GM18498 (cell line): Measurements from ENCODE around the gene MRPL43.
A peak's percentile ranks its signal among the peaks of the same experiment; 100 is the strongest.

Experiments
- ATAC-seq: cut with Tn5 transposase; IDR thresholded peaks from one replicate; pipeline ENCODE4 v1.9.1; 2021; ENCODE audit warnings: mild to moderate bottlenecking, moderate library complexity; ENCODE audit not compliant: unreplicated experiment

The MRPL43 gene

GRCh38 chr10:101005361-101005760, 18.1 kb upstream of the MRPL43 start:
- ATAC-seq: no peak

DNA sequence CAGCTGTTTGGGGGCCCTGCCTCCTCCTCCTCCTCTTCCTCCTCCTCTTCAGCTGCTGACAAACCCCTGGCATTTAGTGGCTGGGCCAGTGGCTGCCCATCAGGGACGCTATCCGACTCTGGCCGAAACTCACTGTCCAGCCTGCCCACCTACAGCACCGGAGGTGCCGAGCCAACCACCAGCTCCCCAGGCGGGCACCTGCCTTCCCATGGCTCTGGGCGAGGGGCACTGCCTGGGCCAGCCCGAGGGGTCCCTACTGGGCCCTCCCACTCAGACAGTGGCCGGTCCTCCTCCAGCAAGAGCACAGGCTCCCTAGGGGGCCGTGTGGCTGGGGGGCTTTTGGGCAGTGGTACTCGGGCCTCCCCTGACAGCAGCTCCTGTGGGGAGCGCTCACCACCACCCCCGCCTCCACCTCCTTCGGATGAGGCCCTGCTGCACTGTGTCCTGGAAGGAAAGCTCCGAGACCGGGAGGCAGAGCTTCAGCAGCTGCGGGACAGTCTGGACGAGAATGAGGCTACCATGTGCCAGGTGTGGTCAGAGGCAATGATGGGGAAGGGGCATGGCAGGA, 16.4 kb upstream of the MRPL43 start:
- no peak for ATAC-seq

DNA sequence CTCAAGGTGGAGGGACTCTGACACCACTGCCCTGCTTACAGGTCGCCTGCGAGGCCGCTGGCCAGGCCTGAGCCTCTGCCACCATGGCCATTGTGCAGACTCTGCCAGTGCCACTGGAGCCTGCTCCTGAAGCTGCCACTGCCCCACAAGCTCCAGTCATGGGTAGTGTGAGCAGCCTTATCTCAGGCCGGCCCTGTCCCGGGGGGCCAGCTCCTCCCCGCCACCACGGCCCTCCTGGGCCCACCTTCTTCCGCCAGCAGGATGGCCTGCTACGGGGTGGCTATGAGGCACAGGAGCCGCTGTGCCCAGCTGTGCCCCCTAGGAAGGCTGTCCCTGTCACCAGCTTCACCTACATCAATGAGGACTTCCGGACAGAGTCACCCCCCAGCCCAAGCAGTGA, 15.2 kb upstream of the MRPL43 start:
- no peak for ATAC-seq

DNA sequence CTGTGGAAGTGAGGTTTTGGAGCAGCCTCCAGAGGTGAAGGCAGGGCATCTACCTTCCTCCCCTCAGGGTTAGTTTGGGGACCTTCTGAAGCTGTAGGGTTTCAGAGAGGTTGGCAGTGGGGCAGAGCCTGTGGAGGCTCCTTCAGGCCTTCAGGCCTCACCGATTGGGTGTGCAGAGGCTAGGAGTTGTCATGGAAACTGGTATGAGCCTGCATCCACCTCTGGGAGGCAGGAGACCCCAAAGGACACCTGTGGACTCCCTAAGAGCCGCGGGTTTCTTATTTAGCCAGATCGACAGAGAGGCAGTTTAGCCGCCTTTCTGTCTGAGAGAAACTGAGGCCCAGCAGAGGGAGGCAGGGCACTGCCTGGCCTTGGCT, 14.3 kb upstream of the MRPL43 start:
- no peak for ATAC-seq

DNA sequence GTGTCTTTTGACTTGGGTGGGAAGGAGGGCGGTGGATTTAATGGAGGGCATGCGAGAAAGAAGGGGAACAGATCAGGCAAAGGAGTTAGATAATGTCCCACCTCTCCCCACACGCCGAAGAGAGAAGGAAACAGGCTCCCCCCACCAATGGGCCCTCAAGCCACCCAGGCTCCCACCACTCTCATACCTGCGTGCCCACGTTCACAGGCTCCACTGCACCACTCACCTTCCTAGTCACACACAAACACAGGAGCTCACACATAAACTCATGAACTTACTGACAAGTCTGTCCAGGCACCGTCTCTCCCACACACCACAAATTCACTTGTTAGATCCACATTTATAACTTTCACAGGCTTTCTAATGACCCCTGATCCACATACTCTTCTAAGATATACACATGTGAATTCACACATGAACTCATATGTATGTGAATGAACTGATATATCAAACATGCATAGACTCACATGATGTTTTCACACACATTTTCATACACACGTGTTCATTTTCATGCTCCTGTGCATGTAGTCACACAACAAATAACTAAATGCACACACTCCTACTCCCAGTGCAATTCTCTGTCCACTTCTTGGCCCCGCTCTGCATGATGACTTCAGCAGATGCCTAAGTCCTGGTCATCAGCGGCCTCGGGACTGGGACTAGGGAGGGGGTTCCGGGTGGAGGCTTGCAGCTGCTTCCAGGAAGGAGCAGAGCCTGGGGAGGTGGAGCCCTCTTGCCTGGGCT, 13.8 kb upstream of the MRPL43 start:
- no peak for ATAC-seq

DNA sequence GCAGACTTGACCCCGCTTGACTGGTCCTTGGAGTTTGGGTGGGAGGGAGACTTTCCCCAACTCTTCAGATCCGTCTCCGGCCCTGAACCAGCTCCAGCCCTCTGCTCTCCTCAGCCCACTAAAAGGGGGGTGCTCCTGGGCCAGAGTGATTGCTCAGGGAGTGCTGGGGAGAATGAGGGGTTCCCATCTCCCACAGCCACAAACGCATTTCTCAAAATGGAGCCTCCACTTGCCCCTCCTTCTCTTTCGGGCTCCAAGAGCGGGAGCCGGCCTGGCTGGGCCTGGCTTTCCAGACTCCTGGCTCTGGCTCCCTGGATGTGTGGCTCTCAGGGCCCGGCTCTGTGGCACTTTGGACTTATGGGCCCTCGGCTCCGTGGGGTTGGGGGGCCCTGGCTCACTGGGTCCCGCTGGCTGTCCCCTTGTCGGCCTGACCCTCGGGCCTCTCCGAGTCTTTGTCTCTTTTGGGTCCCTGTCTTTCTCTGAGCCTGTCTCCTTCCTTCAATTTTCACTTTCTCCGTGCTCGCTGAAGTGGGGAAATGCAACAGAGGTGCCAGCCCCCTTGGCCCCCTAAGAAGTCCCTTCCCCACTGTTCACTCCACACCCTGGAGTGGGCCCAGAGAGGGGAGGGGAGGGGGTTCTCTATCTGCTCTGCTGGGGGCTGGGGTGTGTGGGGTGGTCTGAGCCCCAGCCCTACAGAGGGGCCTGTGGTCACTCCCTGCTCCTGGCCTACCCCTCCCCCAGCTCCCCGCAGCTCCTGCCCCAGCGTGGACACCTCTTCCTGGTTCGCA, 13.0 kb upstream of the MRPL43 start:
- no peak for ATAC-seq

DNA sequence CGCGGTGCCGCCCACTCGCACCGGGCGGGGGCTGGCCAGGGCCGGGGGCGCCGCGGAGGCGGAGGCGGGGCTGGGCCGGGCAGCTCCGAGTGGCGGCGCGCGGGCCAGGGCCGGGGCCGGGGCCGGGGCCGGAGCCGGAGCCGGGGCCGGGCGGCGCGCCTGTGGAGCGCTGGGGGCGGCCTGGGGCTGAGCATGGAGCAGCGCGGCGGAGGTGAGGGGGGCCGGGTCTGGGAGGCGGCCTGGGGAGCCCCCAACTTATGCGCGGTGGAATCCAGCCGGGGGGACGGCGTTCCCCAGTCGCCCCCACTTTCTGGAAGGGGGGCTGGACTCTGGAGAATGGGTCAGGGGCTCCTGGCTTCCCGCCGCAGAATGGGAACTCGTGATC, 12.4 kb upstream of the MRPL43 start, which contains the start of gene LZTS2:
LZTS2 (plus strand) TSS at position 67 of the 385 bp plus-strand sequence. CDS start 2,731 bp downstream, outside the sequence.
- no peak for ATAC-seq

DNA sequence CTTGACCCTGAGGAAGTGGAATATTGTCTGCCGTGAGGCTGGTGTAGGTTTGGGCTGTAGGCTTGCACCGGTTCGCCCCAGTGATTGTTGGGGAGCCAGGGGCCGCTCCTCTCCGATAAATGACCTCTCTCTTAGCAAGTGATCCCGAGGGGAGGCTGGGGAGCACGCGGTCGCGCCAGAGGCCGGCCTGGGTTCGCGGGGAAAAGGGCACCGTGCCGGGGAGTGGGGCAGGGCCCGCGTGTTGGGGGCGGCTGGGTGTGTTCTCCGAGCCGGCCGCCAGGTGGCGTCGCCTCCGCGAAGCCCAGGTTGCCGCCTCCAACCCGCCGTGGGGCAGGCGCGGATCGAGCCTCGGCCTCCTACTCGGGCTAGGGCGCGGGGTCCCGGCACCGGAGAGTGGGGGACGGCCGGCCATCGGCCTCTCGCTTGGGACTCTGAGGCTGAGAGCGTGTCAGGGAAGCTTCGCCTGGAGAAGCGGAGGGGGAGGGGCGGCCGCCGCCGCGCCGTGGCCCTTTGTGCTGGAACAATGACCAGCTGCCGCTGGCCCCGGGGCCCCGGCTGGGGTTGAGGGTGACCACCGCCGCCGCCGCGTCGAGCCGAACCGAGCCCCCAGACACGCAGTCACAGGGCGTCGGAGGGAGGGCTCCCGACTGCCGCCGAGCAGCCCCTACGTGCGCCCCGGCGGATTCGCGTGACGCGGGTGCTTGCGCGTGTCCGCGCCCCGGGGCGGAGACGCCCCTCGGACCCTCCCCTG, 11.9 kb upstream of the MRPL43 start:
- peak; percentile 58 for ATAC-seq

DNA sequence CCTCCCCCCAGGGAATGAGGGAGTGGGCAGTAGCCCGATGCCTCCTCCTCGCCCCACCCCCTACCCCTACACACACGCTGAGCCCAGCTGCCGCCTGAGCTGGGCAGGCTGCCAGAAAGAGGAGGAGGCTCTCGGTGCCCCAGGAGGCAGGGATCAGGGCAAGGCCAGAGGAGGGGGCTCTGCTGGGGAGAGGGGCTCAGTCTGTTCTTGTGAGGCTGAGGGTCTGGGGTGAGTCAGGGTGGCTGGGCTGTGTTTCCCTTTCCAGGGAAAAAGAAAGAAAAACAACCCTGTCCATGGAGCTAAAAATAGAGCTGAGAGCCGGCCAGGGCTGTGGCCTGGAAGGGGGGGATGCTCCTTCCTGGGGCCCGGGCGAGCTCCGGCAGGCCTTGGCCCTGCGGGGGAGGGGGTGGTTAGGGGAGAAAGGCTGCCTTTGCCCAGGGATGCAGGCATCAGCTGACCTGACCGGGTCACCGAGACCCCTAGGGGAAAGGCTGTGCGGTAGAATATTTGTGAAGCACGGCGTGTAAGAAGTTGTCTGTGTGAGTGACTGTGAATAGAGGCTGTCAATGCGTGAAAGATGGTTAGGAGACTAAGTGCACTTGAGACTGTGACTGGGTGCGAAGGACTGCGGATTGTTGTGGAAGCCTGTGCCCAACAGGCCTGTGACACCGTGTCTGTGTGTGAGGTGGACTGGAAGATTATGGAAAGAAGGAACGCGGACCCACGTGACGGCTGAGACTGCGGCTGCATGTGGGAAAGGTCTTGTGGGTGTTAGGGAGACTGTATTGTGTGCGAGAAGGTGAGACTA, 11.1 kb upstream of the MRPL43 start:
- peak; percentile 35 for ATAC-seq

DNA sequence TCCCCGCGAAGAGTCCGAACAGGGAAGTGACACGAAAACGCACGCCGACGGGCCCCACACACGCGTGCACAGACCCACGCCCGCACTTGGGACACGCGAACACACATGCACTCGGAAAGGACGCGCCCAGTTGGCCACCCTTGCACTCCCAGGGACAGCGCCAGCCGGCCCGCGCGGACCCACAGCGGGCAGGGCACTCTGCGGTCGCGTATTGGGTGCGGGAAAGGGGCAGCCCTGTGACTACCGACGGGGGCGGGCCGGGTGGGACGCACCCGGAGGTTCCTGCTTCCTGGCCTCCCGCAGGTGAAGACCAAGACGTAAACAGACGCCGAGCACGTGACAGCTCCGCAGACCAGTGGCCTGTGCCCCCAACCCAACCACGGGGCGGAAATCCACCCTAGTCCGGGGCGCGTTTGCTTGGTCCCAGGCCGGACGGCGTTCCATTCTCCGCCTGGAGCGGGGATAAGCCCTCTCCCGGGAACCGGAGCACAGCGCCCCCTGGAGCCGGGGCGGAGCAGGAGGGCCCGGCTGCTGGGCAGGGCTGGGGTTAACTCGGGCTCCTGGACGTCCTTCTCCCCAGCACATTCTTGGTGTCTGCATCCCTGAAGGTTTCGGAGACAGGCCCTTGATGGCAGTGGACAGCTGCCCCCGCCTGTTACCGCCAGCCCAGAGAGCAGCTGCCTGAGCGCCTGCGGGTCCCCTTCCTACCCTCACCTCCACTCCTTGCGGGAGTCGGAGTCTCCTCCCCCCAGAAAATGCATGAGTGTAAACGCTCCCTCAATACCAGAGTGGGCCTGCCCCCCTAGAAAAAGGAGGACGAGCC, 10.3 kb upstream of the MRPL43 start:
- peak; percentile 38 for ATAC-seq

DNA sequence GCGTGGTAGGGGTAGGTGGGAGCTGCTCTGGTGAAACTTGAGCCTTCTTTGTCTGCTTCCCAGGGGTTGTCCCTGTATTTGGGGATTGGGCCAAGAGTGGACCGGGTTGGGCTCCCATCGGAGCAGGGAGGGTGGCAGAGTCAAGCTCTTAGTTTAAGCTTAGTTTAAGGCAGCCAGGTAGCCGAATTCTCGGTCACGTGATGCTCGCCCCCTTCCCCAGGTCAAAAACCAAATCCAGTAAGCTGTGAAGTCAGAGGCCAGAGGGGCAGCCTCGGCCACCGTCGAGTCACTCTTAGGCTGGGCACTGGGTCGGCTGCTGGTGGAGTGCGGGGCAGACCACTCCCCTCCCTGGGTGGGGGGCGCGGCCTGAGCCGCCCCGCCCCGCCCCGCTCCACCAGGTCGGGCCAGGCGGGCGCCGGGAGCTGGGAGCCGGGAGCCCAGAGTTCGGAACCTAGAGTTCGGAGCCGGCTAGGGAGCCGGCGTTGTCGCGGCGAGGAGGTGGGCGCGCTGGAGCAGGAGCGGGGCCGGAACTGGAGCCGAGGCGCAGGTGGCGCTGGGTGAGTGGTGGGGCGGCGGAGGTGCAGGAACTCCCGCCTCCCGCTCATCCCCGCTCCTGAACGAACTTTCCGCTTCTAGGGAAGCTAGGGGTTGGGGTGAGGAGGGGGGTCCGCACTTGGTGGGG, 9.5 kb upstream of the MRPL43 start:
- peak; percentile 28 for ATAC-seq

DNA sequence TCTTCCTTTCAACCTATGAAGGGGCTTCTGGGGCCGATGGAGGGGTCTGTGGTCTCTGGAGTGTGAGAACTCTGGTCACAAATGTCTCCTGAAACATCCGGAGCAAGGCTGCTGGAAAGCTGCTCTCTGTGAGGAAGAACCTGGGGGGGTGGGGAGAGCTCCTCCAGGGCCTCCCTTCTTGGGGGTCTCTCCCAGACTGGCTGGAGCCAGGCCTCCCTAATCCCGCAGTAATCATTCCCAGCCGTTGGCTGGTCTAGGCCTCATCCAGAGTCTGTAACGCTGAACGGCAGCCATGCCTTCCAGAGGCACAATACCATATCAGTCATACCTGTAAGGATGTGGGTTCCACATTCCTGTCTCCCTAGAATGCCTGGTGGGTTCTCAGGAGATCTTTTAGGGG, 7.9 kb upstream of the MRPL43 start:
- ATAC-seq: no peak

GRCh38 chr10:100993986-100994708, 6.8 kb upstream of the MRPL43 start:
- no peak for ATAC-seq

GRCh38 chr10:100989088-100989487, 1.8 kb upstream of the MRPL43 start:
- no peak for ATAC-seq

DNA sequence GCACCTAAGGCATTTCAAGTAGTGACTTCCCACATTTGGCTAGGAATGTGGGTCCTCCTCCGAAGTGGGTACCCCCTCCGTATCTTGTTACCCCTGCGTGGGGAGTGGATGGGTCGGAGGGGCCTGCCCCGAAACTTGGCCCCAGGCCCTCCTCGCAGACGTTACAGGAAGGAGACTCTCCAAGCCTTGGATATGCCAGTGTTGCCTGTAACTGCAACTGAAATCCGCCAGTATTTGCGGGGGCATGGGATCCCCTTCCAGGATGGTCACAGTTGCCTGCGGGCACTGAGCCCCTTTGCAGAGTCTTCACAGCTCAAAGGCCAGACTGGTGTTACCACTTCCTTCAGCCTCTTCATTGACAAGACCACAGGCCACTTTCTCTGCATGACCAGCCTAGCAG, 869 bp upstream of the MRPL43 start:
- no peak for ATAC-seq

DNA sequence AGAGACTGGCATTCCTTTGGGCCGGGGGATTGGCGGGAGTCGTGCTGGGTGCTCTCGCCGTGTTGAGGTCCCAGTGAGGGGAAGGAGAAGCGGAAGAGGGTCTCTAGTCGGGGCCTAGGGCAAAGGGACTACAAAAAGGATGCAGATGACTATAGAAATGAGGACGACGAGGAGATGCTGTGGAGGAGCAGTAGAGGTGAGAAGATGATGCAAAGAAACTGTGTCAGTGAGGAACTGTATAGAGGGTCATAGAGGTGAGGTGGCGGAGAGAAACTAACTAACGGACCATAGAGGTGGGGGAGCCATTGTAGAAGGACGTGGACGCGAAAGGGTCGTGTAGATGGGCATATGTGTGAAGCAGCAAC, 370 bp upstream of the MRPL43 start:
- no peak for ATAC-seq

- no peak for ATAC-seq
Measured at GRCh38 chr10:100986623-100986951, 710 bp downstream of the MRPL43 start.

DNA sequence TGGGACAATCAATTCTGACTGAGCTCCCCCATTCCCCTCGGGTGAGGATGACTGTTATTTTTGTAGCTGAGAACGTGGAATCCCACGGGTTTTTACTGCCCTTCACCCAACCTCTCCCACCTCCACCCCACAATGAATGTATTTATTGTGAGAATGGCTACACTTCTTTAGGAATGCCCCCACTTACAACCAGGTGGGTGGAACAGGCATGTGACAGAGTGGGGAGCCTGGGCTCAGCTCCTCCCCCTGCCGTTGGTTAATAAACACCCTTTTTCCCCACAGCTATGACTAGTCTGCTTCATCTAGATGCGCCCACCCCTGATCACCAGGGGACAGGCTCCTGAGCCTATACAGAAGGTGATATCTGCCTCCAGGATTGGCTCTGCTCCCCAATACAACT, 2.0 kb downstream of the MRPL43 start:
- no peak for ATAC-seq
